MM.1S (cell line): ENCODE results near the gene PEA15.

Experiments
- CTCF ChIP-seq: fragments of 300-600 bp; sonication (generic); IDR thresholded peaks from 2 replicates; pipeline ENCODE4 v1.5.1; 2016; ENCODE audit warnings: antibody characterized with exemption, low read length, mixed read lengths
- EZH2phosphoT487 ChIP-seq: fragments of 300-600 bp; sonication (generic); IDR thresholded peaks from 2 replicates; pipeline ENCODE4 v1.6.1; 2018; ENCODE audit warnings: antibody characterized with exemption, low read length

GRCh38 chr1:160261556-160261892 is 56.3 kb downstream of the PEA15 start:
- TF ChIP-seq CTCF (no peak), EZH2phosphoT487 (no peak)
